ENCODE measurements around the gene MUC13. TPM values are rescaled to one million over a fixed set of nuclear protein-coding genes. Genes with fewer than 3 reads are reported as not detected.

Gene MUC13
- total RNA-seq, 1 donor from 2014 or later, result not detected

DNA sequence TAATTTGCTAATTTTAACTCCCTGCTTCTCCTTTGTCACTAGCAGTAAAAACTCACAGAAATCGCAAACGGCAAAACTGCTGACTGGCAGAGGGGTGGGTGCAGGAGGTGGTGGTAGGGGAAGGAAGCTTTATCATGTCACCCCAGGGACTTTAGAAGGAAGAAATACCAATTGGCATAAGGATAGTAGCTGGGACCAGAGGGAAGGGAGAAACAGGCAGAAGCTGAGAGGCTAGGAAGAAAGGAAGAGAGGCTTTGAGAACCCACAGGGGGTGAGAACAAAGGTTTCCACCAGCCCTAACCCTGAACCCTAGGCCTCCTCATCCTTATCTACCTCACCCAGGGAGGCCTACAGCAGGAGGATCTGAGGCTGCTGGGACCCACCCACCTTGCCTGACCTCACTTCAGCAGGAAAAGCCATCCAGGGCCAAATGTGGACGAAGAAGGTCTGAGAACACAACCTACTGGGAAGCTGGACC is 58.1 kb downstream of the MUC13 start:
- intact Hi-C loops (cut with micrococcal nuclease), result no loop called here
- DNase-seq (no peak), ATAC-seq (ENCODE audit: low read depth) (no peak)
- no peaks in the 10 kb centered on the region for H3K36me3 Mint-ChIP-seq (ENCODE audit: low read depth)
- no peak overlapping the region for H3K27ac Mint-ChIP-seq
- CTCF ChIA-PET, result no interaction called here
- peaks cover 25% of the 10 kb centered on the region for H3K27me3 Mint-ChIP-seq
- no peak overlapping the region for H3K4me3 Mint-ChIP-seq
- TF ChIP-seq, protein P1, sequence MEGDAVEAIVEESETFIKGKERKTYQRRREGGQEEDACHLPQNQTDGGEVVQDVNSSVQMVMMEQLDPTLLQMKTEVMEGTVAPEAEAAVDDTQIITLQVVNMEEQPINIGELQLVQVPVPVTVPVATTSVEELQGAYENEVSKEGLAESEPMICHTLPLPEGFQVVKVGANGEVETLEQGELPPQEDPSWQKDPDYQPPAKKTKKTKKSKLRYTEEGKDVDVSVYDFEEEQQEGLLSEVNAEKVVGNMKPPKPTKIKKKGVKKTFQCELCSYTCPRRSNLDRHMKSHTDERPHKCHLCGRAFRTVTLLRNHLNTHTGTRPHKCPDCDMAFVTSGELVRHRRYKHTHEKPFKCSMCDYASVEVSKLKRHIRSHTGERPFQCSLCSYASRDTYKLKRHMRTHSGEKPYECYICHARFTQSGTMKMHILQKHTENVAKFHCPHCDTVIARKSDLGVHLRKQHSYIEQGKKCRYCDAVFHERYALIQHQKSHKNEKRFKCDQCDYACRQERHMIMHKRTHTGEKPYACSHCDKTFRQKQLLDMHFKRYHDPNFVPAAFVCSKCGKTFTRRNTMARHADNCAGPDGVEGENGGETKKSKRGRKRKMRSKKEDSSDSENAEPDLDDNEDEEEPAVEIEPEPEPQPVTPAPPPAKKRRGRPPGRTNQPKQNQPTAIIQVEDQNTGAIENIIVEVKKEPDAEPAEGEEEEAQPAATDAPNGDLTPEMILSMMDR (IDR thresholded peaks at IDR 0.05), result no peak
- no peaks in the 10 kb centered on the region for H3K9me3 Mint-ChIP-seq
- no peaks in the 10 kb centered on the region for H3K4me1 Mint-ChIP-seq
- POLR2A ChIA-PET, result no interaction called here

DNA sequence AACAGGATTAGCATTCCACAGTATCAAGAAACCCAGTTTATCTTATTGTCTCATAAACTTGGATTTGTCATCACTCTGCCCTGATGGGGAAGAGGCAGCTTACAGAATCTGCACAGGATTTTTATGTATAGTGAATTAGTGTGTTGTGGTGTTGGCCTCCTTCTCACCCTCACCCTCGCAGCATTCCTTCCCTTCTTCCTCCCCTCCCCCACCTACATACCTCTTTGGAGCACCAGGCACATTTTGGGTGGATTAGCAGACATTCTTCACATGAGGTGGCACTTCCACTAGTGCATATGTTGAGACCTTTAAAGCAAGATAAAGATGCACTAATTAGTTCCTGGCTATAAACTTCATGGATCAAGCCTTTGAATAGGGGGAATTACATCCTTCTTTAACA is 61.3 kb downstream of the MUC13 start:
- H3K36me3 Mint-ChIP-seq (ENCODE audit: low read depth), result no peaks in the 10 kb centered on the region
- no peaks in the 10 kb centered on the region for H3K9me3 Mint-ChIP-seq

DNA sequence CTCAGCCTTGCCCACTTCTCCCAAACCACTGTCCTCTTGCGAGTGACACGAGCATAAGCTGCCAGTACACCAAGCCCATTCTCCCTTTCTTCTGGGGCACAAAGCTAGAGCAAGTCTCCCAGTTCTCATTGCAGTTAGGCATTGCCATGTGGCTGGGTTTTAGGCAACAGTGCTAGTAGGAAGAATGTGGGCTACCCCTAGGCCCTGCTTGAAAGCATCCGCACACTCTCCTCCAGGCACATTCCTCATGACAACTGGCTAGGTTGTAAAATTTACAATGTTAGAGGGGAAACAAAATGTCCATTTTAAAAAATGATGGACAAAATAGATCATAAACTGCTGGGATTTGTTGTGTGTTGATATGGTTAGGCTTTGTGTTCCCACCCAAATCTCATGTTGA is 67.0 kb downstream of the MUC13 start:
- DNase-seq (no peak), ATAC-seq (ENCODE audit: low read depth) (no peak)
- no peaks in the 10 kb centered on the region for H3K4me1 Mint-ChIP-seq
- H3K27me3 Mint-ChIP-seq, result peaks cover 19% of the 10 kb centered on the region
- ChIA-PET POLR2A (no interaction called here), CTCF (no interaction called here)
- no peaks in the 10 kb centered on the region for H3K9me3 Mint-ChIP-seq
- H3K4me3 Mint-ChIP-seq, result no peak overlapping the region
- no peak overlapping the region for H3K27ac Mint-ChIP-seq
- TF ChIP-seq, protein P1 (IDR thresholded peaks at IDR 0.05), result no peak
- intact Hi-C loops (cut with micrococcal nuclease), result no loop called here
- no peaks in the 10 kb centered on the region for H3K36me3 Mint-ChIP-seq (ENCODE audit: low read depth)

More for the DNA sequence above, 61.3 kb downstream of the MUC13 start:
- CTCF ChIA-PET, result no interaction called here
- Mint-ChIP-seq H3K27ac (no peak overlapping the region), H3K4me1 (no peaks in the 10 kb centered on the region), H3K27me3 (peaks cover 27% of the 10 kb centered on the region), H3K4me3 (no peak overlapping the region)
- no peak for ATAC-seq (ENCODE audit: low read depth)
- POLR2A ChIA-PET, result no interaction called here
- TF ChIP-seq, protein P1 (IDR thresholded peaks at IDR 0.05), result no peak
- intact Hi-C loops (cut with micrococcal nuclease), result no loop called here
- DNase-seq, result no peak

- H3K36me3 Mint-ChIP-seq (ENCODE audit: low read depth), result no peaks in the 10 kb centered on the region
- peaks cover 16% of the 10 kb centered on the region for H3K27me3 Mint-ChIP-seq
- no peaks in the 10 kb centered on the region for H3K9me3 Mint-ChIP-seq
- no peaks in the 10 kb centered on the region for H3K4me1 Mint-ChIP-seq
- no peak for DNase-seq
- no peak for ATAC-seq (ENCODE audit: low read depth)
- ChIA-PET POLR2A (no interaction called here), CTCF (no interaction called here)
- intact Hi-C loops (cut with micrococcal nuclease), result no loop called here
- TF ChIP-seq, protein P1 (IDR thresholded peaks at IDR 0.05), result no peak
- H3K27ac Mint-ChIP-seq, result no peak overlapping the region
- no peak overlapping the region for H3K4me3 Mint-ChIP-seq
Measured at GRCh38 chr3:124862006-124862405, 72.5 kb downstream of the MUC13 start.

GRCh38 chr3:124861041-124861440 is 73.5 kb downstream of the MUC13 start:
- Mint-ChIP-seq H3K27me3 (peaks cover 12% of the 10 kb centered on the region), H3K27ac (no peak overlapping the region), H3K4me3 (no peak overlapping the region), H3K36me3 (ENCODE audit: low read depth) (no peaks in the 10 kb centered on the region), H3K9me3 (no peaks in the 10 kb centered on the region), H3K4me1 (no peaks in the 10 kb centered on the region)
- ChIA-PET CTCF (no interaction called here), POLR2A (no interaction called here)
- DNase-seq (no peak), ATAC-seq (ENCODE audit: low read depth) (no peak)
- intact Hi-C loops (cut with micrococcal nuclease), result no loop called here
- TF ChIP-seq, protein P1 (IDR thresholded peaks at IDR 0.05), result no peak

Data from activated B cell treated with CpG ODN at 0.5 μM for 24 hours (primary cell).